T follicular helper cell (primary cell): ENCODE data around the gene SLC9A4.

Experiments
- DNase-seq: peaks from one replicate; pipeline ENCODE4 v3.0.0-alpha.2; 2020; ENCODE audit warnings: low read depth
- total RNA-seq, 2 experiments: gene quantifications; one replicate each; lab custom pipeline; 2026; lab: John Stamatoyannopoulos, UW

SLC9A4 gene, protein sequence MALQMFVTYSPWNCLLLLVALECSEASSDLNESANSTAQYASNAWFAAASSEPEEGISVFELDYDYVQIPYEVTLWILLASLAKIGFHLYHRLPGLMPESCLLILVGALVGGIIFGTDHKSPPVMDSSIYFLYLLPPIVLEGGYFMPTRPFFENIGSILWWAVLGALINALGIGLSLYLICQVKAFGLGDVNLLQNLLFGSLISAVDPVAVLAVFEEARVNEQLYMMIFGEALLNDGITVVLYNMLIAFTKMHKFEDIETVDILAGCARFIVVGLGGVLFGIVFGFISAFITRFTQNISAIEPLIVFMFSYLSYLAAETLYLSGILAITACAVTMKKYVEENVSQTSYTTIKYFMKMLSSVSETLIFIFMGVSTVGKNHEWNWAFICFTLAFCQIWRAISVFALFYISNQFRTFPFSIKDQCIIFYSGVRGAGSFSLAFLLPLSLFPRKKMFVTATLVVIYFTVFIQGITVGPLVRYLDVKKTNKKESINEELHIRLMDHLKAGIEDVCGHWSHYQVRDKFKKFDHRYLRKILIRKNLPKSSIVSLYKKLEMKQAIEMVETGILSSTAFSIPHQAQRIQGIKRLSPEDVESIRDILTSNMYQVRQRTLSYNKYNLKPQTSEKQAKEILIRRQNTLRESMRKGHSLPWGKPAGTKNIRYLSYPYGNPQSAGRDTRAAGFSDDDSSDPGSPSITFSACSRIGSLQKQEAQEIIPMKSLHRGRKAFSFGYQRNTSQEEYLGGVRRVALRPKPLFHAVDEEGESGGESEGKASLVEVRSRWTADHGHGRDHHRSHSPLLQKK
- 0 to 0.04 reads per million in 2 experiments for total RNA-seq

DNA sequence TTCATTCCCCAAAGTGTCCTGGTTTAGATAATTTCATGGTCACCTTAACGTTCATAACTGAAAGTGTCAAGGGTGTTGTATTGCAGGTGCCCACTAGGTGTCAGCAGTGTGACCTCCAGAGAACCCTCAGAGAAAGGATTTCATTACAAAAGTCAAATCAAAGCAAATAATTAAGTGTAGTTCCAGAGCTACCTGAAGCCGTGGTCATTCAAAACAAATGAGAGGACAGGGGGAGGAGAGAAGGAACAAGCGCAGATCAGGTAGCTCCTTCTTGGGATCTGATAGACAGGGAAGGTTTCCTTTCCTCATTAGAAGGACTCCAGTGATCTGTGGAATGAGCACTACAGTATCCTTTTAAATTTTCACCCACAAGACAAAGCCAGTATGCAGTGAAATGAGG is at the start of gene SLC9A4:
TSS of gene SLC9A4 (plus strand) at position 207 of the 400 bp plus-strand sequence. CDS start 534 bp downstream, outside the sequence.
- peak; percentile 15 for DNase-seq

DNA sequence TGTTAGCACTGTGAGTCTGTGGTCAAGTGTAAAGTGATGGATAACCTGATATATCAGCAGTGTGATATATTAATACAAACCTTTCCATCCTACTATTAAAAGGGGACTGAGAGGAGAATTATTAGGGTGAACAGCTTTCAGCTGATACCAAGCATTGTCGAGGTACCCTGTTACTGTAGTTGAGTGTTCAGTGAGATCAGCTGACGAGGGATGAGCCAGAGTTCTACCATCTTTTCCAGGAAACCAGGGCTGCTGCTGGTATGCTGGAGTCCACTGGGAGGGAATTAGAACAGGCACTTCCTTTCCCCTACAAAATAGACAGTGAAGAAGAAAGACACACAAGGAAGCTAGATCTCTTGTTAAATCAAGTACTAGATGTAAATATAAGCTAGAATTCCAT is 49.7 kb upstream of the SLC9A4 start:
- no peak for DNase-seq

DNA sequence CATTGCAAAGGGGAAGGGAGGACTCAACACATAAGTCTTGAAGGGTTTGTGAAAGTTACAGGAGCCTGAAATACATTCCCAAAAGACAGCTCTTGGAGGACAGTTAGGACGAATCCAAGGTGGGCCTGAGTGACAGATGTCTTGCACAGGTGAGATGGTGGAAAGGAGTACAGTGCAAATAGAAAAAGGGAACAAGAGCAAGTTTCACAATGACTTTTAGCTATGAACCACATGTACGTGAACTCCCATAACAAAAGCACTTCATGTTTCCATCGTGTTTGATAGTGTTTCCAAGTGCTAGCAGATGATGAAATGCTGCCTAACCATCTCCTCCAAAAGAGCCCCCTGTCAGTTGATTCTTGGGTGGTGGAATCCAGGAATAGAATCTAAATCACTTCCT is 48.3 kb upstream of the SLC9A4 start:
- no peak for DNase-seq

DNA sequence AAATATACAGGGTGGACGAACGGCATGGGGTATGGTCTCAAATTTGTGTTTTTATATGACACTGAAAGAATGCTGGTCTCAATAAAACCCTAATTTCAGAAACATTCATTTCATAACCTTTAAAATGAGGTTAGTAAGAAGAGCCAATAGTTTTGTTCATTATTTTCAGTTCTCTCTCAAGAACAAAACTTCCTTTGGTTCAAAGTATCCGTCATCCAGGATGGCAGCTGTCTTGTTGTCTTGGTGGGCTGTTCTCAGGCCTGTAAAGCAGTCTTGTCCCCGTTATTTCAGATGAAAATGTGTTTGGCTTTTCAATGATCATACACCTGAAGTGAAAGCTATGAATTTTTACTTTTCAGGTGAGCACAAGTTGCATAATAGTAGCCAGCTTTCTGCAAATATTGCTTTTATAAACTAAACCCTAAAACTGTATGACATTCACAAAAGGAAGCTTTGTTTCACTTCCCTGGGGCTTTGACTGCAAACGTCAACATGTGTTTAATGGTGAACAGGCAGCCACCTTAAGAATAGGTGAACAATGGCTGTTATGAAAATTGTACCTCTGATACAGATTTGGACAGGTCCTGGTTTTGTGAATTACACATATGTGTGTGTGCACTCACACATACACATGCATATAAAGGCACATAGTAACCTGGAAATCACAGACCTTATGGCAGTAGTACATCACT is 47.4 kb upstream of the SLC9A4 start:
- no peak for DNase-seq

DNA sequence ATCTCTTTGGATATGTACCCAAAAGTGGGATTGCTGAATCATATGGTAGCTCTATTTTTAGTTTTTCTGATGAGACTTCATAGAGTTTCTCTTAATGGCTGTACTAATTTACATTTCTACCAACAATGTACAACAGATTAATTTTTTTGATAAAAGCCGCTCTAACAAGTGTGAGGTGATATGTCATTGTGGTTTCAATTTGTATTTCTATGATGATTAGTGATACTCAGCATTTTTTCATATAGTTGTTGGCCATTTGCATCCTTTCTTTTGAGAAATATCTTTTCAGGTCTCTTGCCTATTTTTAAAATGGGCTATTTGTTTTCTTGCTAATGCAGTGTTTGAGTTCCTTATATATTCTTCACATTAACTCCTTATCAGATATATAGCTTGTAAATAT is 45.8 kb upstream of the SLC9A4 start:
- DNase-seq: no peak

DNA sequence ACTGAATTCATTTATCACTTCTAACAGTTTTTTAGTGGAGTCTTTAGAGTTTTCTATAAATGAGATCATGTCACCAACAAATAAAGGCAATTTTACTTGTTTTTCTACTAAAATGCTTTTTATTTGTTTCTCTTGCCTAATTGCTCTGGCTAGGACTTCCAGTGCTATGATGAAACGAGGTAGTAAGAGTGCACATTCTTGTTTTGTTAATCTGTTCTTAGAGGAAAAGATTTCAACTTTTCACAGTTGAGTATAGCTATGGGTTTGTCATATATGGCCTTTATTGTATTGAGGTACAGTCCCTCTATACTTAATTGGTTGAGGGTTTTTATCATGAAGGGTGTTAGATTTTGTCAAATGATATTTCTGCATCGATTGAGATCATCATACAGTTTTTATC is 44.5 kb upstream of the SLC9A4 start:
- DNase-seq: no peak

DNA sequence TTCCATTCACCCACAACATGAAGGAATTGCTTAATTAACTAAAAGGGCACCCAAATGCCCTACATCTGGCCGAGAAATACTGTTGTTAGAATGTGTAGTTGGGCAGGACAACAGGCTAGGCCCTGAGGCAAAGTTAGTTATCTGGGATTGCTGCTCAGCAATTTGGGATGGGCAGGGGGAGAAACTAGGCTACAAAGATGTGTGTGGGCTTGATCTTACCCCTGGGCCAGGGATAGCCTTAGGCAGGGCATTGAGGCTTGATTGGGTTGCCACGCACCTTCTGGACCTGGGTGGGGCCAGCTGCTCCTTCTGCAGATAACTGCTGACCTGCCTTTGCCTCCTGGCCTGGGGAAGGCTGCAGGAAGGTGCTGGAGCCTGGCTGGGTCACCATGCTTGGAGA is 40.6 kb upstream of the SLC9A4 start:
- no peak for DNase-seq

DNA sequence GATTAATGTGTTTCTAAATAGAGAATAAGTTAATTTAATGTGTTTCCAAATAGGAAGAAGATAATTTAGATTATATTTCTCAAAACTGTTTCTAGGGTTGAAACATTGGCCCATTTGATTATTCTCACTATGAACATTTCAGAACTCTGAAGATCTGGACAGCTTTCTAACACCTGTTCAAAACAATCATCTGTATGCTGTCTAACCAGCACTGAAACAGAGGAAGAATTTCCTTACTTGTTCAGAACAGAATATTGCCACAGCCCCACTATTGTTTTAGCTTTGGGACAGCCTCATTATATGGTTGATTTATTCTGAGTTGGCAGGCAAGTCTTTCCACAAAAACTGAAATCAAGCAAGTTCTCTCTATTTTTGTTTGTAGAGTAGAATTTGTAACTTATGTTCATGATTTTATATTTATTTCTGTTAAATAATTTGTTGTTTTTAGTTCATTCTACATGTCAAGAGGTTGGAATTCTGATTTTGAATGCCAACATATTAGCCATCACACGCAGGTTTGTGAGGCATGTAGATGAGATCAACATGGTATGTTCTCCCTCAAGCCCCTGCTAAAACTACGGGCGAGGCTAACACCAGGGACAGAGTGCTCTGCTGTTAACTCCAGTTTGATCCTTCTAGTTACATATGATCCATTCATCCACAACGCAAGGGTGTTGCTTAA is 38.9 kb upstream of the SLC9A4 start:
- no peak for DNase-seq

DNA sequence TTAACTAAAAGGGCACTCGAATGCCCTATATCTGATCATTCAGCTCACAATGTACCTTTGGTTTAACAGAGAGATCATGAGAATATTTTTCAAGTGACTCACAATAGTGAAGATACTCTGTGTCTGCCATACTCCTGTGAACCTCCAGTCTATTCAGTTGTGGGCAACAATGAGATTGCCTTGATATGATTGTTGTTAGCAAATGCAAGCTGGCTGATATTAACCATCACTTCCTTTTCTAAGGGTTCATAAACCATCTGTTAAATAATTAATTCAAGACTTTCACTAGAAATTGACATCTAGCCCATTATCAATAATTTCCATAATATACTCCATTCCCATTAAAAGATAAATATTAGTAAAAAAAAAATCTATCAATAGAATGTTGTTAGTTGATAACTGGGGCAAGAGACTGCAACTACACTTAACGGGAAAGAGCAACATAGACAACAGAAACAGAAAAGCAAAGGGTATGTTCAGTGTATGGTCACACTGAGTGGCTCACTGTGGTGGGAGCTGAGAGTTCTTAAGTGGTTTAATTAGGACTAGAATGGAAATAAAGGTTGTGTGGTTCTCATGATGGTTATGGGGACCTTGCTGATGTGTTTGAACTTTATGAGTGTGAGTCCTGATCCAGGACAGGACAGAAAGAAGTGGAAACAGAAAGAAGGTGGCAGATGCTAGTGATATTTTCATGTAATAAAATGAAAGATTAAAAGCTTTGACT is 38.2 kb upstream of the SLC9A4 start:
- DNase-seq: no peak

DNA sequence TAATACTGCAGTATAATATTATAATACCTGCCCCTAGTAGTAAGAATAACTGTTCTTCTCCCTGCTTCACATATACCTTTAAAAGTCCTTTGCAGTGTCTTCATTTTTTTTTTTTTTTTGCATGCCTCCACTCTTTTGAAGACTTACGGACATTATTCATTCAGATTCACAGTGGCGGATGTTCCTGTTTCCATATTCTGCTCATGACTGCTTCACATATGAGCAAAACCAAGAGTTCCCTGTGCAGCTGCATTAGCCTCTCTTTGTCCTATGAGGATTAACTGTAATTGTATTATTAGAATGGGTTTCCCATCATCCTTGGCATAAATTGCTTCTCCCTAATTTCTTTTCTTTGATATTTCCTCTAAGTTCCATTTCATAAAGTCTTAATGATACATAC is 37.3 kb upstream of the SLC9A4 start:
- no peak for DNase-seq

DNA sequence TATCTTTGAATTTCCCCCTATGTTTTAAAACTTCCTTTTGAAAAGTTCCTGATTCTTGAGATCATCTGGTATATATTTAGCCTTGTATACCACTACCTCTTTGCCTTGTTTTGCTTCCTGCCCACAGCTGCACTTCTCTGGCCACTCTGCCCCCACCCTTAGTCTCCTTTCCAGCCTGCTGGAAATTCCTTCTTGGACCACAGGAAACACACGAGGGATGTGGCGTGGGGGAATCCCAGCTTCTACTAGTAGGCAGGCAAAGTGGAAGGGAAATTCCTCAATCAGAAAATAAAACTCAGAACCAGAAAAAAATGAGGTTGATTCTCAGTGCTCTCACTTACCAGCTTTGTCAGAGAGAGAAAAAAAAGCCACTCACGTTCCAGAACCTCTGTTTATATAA is 36.7 kb upstream of the SLC9A4 start:
- no peak for DNase-seq

DNA sequence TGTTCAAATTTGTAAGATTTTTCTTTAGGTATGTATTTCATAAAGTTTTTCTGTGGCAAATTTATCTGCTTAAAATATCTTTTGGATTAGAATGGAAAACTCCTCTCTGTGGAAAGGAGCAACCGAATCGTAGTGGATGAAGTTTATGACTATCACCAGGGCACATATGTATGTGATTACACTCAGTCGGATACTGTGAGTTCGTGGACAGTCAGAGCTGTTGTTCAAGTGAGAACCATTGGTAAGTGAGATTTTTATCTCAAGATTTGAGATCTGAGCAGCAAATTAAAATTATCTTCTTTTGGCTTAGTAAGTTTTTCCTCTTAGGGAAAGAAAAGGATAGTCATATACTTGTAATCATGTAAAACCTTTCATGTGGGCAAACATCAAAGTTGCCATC is 35.9 kb upstream of the SLC9A4 start:
- DNase-seq: no peak

DNA sequence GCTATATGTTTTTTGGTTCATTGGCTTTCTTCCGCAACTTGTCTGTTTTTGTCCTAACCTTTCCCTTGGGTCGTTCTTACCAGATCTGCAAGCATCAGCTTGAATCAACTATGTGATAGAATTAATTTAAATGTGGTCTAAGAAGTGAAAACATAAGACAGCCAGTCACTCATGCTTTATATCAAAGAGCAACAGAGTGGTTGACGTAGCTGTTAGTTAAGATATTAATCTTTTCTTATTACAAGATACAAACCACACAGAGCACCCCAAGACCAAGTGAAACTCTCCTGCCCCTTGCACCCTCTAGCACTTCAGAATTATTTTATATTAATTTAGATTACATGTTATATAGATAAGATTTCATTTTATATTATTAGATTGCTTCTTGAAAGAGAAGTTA is 34.9 kb upstream of the SLC9A4 start:
- no peak for DNase-seq

DNA sequence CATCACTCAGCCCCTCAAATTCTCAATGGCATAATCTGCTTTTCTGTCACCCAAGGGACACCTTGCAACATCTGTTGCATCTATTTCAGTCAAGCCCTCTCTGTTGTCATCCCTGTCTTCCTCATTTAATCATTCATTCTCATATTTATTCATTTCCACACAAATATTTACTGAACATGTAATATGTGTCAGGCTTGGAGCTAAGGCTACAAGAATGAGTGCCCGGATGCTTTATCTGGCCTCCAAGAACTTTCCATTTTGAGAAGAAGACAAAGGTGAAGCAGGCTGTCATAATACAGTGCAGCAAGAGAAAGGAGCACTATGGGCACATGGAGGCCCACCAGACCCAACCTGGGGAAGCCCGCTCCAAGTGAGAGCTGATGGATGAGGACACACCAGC is 34.4 kb upstream of the SLC9A4 start:
- DNase-seq: no peak

DNA sequence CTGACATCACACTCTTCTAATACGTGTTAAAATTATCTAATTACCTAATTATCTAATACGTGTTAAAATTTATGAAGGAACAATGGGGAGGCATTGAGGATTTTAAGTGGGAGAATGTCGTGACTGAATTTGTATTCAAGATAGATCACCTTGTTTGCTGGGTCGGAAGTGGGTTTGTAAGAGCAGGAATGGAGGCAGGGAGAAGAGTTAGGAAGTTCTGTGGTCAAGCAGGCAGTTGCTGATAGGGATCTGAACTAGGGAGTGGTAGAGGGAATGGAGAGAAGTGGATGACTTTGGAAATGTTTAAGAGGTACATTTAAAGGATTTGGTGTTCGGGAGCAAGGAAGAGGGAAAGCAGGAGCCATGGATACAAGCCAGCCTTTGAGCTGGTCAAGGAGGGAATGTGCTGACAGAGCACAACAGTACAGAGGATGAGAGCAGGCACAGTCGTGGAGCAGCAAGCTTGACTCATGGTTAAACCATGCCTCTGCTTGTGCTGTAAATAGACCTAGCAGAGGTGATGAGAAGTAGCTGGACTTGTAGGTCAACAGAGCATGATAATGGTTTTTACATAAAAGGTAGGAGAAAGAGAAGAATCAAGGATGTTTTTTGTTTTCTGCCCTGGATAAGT is 33.8 kb upstream of the SLC9A4 start:
- no peak for DNase-seq

DNA sequence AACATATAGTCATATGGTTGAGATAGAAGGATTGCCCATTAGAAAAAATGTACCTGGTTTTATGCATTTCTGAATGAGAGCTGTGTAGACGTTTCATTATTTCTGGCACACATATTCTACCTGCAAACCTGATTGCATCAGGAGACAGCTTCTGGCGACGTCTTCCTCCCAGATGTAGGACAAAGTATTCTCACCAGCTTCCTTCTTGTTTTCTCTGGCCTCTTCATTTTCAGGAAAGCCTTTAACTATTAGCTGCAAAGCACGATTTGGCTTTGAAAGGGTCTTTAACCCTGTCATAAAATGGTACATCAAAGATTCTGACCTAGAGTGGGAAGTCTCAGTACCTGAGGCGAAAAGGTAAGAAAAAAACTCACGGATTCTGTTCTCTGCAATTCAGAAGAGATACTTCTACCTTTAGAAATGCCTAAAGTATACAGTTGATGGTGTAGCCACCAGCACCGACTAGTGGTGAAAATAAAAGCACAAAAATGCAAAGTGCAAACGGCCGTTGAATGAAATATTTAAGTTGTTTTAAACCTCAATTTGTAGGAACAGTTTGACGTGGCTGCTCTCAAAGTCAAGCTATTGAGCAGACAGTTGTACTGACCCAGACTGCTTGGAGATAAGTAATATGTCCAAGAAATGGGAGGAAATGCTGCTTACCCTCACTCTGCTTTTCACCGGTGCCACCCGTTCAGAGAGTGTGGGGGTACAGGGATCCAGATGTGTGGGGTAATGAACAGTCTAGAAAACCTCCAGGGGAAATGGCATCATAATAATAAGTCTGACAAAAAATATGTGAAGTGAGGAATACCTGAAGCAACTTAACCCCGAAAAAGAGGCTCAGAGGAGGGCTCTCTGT is 29.8 kb upstream of the SLC9A4 start:
- DNase-seq: no peak

DNA sequence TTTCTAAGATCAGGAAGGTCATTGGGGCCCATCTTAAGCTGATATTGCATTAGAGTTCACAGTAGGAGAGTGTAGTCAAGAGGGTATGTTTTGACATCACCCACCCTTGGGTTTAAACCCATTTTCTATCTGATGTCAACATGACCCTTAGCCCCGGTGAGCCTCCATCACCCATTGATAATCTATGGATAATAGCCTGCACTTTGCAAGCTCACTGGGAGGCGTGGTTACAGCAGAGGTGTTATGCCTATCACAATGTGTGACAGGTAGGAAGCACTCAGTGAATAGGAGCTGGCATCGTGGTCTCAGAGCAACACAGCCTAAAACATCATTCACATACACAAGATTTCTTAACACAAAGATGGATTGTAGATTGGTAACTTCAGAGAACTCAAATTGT is 28.8 kb upstream of the SLC9A4 start:
- no peak for DNase-seq

DNA sequence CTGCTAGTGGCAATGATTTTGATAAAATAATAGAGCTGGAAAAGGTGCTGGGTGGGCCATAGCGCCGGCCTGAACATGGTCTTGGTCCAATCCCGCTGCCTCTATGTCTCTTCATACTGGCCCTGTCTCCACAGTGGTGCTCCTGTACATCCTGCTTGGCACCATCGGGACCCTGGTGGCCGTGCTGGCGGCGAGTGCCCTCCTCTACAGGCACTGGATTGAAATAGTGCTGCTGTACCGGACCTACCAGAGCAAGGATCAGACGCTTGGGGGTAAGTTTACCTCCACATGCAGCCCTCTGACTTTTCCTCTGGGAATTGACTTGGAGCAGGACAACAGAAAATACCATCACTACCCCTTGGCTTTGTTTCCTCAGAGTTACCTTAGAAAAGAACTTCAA is 26.1 kb upstream of the SLC9A4 start:
- no peak for DNase-seq

DNA sequence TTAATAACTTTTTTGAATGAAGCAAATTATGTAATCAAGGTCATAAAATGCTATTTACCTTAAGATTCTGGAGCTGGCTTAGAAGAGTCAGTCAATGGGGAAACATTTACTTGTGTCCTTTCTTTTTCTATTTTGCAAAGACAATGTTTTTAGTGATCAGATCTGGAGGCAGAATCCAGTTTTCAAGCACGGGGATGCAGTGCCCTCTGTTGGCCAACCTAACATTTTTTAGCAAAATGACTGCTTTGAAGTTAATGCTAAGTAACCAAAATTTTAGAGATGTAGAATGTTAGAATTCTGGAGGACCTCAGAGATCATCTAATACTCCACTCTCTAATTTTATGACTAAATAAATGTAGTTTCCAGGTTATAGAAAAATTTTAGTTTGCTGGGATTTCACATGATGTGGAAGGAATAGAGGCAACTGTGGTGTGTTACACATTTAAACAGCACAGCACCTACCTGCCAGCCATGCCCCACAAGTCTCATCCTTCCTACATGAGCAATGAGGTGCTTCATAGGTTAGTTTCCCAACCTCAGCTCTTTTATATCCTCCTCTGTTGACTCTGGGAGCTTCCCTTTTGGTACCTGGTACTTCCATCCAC is 23.6 kb upstream of the SLC9A4 start:
- peak; percentile 31 for DNase-seq

DNA sequence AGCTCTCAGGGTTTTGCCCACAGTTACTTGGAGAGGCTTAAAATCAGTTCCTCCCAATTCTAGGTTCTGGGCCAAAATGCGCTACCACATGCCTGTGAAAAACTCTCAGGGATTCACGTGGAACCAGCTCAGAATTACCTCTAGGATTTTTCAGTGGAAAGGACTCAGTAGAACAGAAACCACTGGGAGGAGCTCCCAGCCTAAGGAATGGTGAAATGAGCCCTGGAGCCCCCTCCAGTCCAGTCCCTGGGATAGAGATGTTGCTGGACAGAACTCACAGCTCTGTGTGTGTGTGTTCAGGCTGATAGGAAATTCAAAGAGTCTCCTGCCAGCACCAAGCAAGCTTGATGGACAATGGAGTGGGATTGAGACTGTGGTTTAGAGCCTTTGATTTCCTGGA is 21.1 kb upstream of the SLC9A4 start:
- no peak for DNase-seq
